Posterior cingulate gyrus (tissue), 11 donors: ENCODE data around the gene CTTN.
A peak's percentile ranks its signal among the peaks of the same experiment; 100 is the strongest.

Experiments
- DNase-seq, 10 donors: peaks; one replicate each; pipeline versions ENCODE4 v3.0.0 to v3.0.0-alpha.2; 2020 to 2021; ENCODE audit warnings: mixed read lengths in 3 of 10
- intact Hi-C: fragments of 100-400 bp; cut with DNase I; formaldehyde crosslinking; loops from one replicate; pipeline ENCODE4 v1.15.1; 2023

The CTTN gene

GRCh38 chr11:70485326-70486025 lies 87.1 kb downstream of the CTTN start:
- intact Hi-C loops, result no loop called here
- peak in 1 of 10 donors; percentile 68 for DNase-seq

- intact Hi-C loops, result no loop called here
- DNase-seq, result peak in 1 of 10 donors; percentile 79
These were observed 87.7 kb downstream of the CTTN start for GRCh38 chr11:70486026-70486415.
